Measurements from ENCODE around the gene UBAP2. TPM values are rescaled to one million over a fixed set of nuclear protein-coding genes. Genes with fewer than 3 reads are reported as not detected.
"Not testable (repeated sequence)": the region's sequence is repeated elsewhere in the genome, so short reads cannot be mapped to it uniquely, and the experiment has no call there.

Gene UBAP2
- total RNA-seq, 1 experiment from 2014 or later, result 45.5 TPM

DNA sequence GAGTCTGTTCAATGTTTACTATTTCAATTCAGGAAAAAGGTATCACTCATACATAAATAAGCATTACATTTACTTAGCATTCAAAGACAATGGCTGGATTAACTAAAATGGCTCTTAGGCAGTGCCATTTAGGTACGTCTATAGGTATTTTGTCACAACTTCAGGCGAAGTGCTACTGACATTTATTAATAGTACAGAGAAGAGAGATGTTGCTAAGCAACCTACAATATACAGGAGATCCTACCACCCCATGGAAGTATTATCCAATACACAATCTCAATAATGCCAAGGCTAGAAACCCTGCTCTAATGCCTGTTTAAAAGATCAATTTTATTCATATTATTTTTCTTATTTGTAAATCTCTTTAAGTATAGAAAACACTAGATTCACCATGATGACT lies 76.0 kb downstream of the UBAP2 start:
- Mint-ChIP-seq H3K4me3 (ENCODE audit: low read depth, unreplicated experiment) (no peak overlapping the region), H3K27ac (ENCODE audit: unreplicated experiment) (no peak overlapping the region), H3K4me1 (ENCODE audit: low read depth, unreplicated experiment) (peaks cover 7% of the 10 kb centered on the region), H3K36me3 (ENCODE audit: insufficient read depth, unreplicated experiment) (peaks cover 12% of the 10 kb centered on the region), H3K9me3 (ENCODE audit: low read depth, unreplicated experiment) (no peaks in the 10 kb centered on the region), H3K27me3 (ENCODE audit: unreplicated experiment) (no peaks in the 10 kb centered on the region)
- DNase-seq, result no peak
- TF ChIP-seq, protein P1, sequence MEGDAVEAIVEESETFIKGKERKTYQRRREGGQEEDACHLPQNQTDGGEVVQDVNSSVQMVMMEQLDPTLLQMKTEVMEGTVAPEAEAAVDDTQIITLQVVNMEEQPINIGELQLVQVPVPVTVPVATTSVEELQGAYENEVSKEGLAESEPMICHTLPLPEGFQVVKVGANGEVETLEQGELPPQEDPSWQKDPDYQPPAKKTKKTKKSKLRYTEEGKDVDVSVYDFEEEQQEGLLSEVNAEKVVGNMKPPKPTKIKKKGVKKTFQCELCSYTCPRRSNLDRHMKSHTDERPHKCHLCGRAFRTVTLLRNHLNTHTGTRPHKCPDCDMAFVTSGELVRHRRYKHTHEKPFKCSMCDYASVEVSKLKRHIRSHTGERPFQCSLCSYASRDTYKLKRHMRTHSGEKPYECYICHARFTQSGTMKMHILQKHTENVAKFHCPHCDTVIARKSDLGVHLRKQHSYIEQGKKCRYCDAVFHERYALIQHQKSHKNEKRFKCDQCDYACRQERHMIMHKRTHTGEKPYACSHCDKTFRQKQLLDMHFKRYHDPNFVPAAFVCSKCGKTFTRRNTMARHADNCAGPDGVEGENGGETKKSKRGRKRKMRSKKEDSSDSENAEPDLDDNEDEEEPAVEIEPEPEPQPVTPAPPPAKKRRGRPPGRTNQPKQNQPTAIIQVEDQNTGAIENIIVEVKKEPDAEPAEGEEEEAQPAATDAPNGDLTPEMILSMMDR (IDR thresholded peaks at IDR 0.05; ENCODE audit: unreplicated experiment), result no peak
- CTCF ChIA-PET, result interaction anchor here (0.6 kb wide), 1 partner anchor 569 kb away, joined by 4 read pairs; no protein-coding TSS in a partner anchor
- intact Hi-C loops (cut with micrococcal nuclease; ENCODE audit: unreplicated experiment), result no loop called here
- no TSS peak for BruUV-seq (replicated peaks)

DNA sequence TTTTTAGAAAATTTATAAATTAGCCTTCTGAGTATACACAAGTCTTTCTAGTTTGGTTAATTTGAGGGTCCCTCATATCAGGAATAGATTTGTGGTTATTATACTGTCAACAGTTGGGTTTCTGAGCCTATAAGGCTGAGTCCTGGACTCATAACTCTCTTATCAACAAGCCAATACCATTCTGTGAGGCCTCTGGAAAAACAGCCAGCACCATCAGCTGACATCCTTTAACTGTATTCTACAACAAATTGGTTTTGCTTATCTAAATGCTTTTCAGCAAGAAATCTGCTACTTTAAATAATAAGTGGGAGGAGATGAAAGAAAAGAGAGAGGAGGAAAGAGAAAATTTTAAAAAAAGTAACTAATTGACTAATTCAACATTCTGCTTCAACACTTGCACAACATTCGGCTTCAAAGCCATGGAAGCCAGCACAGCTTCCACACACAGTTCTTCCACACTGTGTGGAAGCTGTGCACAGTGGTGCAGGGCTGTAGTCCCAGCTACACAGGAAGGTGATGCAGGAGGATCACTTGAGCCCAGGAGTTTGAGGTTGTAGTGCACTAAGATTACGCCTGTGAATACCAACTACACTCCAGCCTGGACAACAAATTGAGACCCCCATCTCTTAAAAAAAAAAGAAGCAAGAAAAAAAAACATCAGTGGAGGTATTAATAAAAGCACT lies 84.5 kb downstream of the UBAP2 start:
- no peaks in the 10 kb centered on the region for H3K9me3 Mint-ChIP-seq (ENCODE audit: low read depth, unreplicated experiment)
- peaks cover 20% of the 10 kb centered on the region for H3K36me3 Mint-ChIP-seq (ENCODE audit: insufficient read depth, unreplicated experiment)
- peaks cover 5% of the 10 kb centered on the region for H3K4me1 Mint-ChIP-seq (ENCODE audit: low read depth, unreplicated experiment)
- CTCF ChIA-PET, result interaction anchor here (0.7 kb wide), 1 partner anchor 38 kb away, joined by 4 read pairs; no protein-coding TSS in a partner anchor
- no peak overlapping the region for H3K4me3 Mint-ChIP-seq (ENCODE audit: low read depth, unreplicated experiment)
- intact Hi-C loops (cut with micrococcal nuclease; ENCODE audit: unreplicated experiment), result no loop called here
- no peaks in the 10 kb centered on the region for H3K27me3 Mint-ChIP-seq (ENCODE audit: unreplicated experiment)
- no peak overlapping the region for H3K27ac Mint-ChIP-seq (ENCODE audit: unreplicated experiment)
- BruUV-seq (replicated peaks), result no TSS peak
- no peak for DNase-seq
- TF ChIP-seq, protein P1 (IDR thresholded peaks at IDR 0.05; ENCODE audit: unreplicated experiment), result no peak

DNA sequence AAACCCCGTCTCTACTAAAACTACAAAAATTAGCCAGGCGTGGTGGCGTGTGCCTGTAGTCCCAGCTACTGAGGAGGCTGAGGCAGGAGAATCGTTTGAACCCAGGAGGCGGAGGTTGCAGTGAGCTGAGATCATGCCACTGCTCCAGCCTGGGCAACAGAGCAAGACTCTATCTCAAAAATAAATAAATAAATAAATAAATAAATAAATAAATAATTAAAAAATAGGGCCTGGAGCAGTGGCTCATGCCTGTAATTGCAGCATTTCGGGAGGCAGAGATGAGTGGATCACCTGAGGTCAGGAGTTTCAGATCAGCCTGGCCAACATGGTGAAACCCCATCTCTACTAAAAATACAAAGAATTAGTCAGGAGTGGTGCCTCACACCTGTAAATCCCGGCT lies 86.2 kb downstream of the UBAP2 start:
- H3K4me3 Mint-ChIP-seq (ENCODE audit: low read depth, unreplicated experiment); intact Hi-C loops (cut with micrococcal nuclease; ENCODE audit: unreplicated experiment); CTCF ChIA-PET; DNase-seq; H3K27ac Mint-ChIP-seq (ENCODE audit: unreplicated experiment); BruUV-seq (replicated peaks); H3K27me3 Mint-ChIP-seq (ENCODE audit: unreplicated experiment); H3K4me1 Mint-ChIP-seq (ENCODE audit: low read depth, unreplicated experiment); H3K9me3 Mint-ChIP-seq (ENCODE audit: low read depth, unreplicated experiment): not testable (repeated sequence)
- H3K36me3 Mint-ChIP-seq (ENCODE audit: insufficient read depth, unreplicated experiment), result peaks cover 17% of the 10 kb centered on the region

DNA sequence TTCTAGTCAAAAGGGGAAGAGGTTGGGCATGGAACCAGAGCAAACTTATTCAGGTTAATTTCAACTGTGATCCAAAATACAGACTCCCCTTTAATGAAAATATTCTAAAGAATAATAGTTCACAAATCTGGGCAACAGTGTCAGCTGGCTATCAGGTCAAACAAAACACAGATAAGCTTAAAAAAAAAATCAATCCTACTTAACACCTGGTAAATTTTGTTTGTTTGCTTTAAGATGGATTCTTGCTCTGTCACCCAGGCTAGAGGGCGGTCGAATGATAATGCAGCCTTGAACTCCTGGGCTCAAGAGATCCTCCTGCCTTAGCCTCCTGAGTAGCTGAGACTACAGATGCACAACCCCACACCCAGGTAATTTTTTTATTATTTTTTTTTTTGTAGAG lies 89.0 kb downstream of the UBAP2 start:
- Mint-ChIP-seq H3K27ac (ENCODE audit: unreplicated experiment) (no peak overlapping the region), H3K27me3 (ENCODE audit: unreplicated experiment) (no peaks in the 10 kb centered on the region), H3K4me1 (ENCODE audit: low read depth, unreplicated experiment) (no peaks in the 10 kb centered on the region), H3K9me3 (ENCODE audit: low read depth, unreplicated experiment) (no peaks in the 10 kb centered on the region), H3K36me3 (ENCODE audit: insufficient read depth, unreplicated experiment) (peaks cover 27% of the 10 kb centered on the region), H3K4me3 (ENCODE audit: low read depth, unreplicated experiment) (no peak overlapping the region)
- TF ChIP-seq, protein P1 (IDR thresholded peaks at IDR 0.05; ENCODE audit: unreplicated experiment), result no peak
- BruUV-seq (replicated peaks), result no TSS peak
- intact Hi-C loops (cut with micrococcal nuclease; ENCODE audit: unreplicated experiment), result no loop called here
- CTCF ChIA-PET, result no interaction called here
- no peak for DNase-seq

DNA sequence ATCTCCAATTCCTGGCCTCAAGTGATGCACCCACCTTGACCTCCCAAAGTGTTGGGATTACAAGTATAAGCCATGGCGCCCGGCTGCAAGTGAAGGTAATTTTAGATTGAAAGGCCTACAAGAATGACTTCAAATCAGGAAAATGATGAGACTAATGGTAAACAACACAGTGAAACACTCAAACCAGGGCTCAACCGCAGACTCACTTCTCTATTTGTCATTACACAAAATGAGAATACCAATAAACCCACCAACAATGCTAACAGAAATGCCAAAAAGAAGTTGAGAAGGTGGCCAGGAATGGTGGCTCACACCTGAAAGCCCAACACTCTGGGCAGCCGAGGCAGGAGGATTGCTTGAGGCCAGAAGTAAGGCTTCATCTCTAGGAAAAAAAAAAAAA lies 92.1 kb downstream of the UBAP2 start:
- Mint-ChIP-seq H3K4me1 (ENCODE audit: low read depth, unreplicated experiment) (no peaks in the 10 kb centered on the region), H3K4me3 (ENCODE audit: low read depth, unreplicated experiment) (no peak overlapping the region), H3K9me3 (ENCODE audit: low read depth, unreplicated experiment) (no peaks in the 10 kb centered on the region), H3K36me3 (ENCODE audit: insufficient read depth, unreplicated experiment) (peaks cover 28% of the 10 kb centered on the region), H3K27ac (ENCODE audit: unreplicated experiment) (no peak overlapping the region), H3K27me3 (ENCODE audit: unreplicated experiment) (no peaks in the 10 kb centered on the region)
- CTCF ChIA-PET, result no interaction called here
- TF ChIP-seq, protein P1 (IDR thresholded peaks at IDR 0.05; ENCODE audit: unreplicated experiment), result no peak
- DNase-seq, result no peak
- no TSS peak for BruUV-seq (replicated peaks)
- intact Hi-C loops (cut with micrococcal nuclease; ENCODE audit: unreplicated experiment), result no loop called here

All from Calu3 (cell line).